HG03175 (cell line): ENCODE data around the gene SFTPA2.
"Not testable (repeated sequence)": the region's sequence is repeated elsewhere in the genome, so short reads cannot be mapped to it uniquely, and the experiment has no call there.

ENCODE experiments used
- ATAC-seq: cut with Tn5 transposase; IDR thresholded peaks from one replicate; pipeline ENCODE4 v1.9.1; 2021; ENCODE audit warnings: mild to moderate bottlenecking, moderate library complexity; ENCODE audit not compliant: unreplicated experiment

The SFTPA2 gene

DNA sequence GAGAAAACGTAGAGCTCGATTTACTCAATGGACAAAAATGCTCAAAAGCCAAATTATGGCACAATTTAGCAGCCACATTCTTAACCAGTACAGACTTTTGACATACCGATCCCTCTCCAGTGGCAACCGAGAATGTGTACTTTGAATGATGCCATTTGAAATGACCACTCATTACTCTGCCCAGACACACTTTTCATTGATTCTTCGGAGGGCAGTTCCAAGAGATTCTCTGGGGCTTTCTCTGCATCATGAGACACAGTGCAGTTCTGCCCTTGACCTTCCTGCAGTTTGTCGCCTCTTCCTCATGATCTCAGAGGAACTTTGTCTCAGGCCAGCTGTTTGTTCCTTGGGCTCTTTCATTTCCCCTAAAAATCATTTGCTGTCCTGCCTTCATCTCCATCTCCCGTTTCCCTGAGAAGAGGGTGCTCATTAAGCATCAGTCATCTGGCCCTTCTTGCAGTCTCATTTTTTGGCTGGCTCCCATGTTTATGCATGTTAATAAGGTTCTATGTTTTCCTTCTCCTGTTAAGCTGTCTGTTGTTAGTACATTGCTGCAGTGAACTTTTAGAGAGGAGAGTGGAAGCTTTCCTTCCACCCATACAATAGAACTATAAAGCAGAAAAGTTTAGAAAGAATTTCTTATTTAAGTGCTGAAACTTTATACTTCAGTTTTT lies 43.5 kb downstream of the SFTPA2 start:
- not testable (repeated sequence) for ATAC-seq

DNA sequence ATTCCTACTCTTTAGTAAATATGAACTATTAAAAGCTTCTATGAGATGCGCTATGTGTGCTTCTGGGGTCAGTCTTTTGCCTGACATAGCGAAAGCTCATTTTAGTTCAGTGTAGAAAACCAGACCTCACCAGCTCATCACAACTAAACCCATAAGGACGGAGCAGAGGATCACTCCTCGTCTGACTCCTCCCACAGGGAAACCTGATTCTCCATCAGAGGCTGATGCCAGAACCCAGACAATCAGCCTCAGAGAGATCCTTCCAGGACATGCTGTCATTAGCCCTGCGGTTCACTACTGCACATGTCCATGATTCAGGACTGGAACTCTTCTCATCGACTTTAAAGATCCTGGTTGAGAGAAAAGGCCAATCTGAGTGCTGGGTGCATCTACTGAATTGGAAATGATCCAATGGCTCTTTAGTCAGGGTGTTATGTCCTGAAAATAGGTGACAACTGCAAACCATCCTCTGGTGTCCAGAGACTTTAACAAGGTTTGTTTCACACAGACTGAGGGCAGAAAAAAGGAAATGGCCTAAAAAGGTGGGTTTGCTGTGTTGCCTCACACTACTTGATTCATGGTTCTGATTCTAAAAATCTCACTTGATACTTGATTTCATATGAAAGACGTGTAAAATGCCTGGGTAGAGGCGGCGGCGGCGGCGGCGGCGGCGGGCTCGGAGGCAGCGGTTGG lies 48.2 kb downstream of the SFTPA2 start, which contains the start of gene EIF5AL1:
Gene EIF5AL1 (plus strand): TSS at position 643 of the 693 bp plus-strand sequence. CDS start 117 bp downstream, outside the sequence.
- not testable (repeated sequence) for ATAC-seq

DNA sequence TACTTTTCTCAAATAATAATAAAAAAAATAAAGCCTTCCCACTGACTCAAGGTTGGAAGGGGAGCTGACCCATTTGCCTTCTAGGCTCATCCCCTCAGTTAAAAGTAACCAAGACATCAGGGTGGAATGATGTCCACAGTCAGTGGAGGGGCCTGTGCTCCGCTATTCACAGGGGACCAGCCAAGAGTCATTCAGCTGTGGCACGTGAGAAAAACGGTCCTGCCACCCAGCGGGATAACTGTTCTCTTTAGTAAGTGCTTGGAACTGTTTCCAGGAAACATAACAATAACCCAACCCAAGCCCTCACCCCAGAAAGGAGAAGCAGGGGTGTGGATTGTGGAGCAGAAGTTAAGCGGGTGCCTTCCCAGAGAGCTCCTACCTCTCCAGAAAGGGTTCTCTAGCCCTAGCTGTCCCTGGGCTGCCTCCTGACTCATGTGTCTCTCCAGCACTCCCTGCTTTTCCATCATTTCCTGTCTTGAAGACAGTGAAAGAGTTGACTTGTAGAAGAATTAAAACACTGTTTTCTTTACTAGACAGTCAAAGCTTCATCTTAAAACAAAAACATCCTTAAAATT lies 50.2 kb downstream of the SFTPA2 start:
- ATAC-seq, result not testable (repeated sequence)

DNA sequence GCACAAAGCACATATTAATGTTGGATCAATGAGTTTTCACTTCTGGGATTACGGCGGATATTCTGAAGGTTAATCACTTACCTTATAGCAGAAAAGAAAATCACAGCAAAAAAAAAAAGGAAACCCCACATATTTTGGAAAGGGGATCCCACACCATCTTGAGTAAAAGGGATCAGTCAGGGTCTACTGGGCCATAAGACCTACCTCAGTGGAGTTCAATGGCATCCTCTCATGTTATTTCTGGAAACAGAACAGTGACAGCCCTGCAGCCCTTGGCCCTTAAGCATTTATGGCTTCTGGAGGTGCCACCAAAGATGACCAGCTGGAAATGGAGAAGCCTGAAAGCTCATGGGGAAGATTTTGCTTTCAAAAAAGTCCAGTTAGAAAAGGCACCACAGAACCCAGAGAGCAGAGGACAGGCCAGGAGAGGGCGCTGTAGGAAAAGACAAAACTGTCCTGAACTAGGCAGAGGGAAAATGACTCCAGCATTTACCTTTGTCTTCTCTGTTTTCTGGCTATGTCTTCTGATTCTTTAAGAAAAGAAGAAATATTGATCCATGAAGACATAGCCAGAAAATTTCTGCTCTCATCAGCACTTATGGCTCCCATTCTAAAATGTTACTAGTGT lies 50.8 kb downstream of the SFTPA2 start:
- peak; percentile 65 for ATAC-seq

DNA sequence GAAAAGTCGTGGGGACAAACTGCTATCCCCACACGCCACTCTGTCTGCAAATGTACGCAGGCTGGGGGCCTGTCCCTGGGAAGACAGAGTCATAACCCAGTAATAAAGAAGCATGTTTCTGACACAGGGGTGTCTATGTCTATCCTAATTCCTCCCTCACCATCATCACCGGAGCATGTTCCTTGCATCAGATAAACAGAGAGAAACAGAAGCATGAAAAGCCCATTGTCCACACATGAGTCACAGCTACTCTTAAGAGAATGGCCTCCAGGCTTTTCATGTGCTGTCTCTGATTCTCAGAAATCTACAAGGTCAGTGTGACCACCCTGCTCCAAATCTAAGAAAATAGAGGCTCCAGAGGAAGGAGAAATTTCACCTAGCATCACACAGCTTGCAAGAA lies 52.0 kb downstream of the SFTPA2 start:
- ATAC-seq, result not testable (repeated sequence)

- ATAC-seq, result no peak
Measured at GRCh38 chr10:79507440-79508167, 52.6 kb downstream of the SFTPA2 start.
